ENCODE results near the gene PAK6.

GRCh38 chr15:40249477-40250303 is 10.8 kb downstream of the PAK6 start:
- TF ChIP-seq CTCF (IDR thresholded peaks at IDR 0.05; ENCODE audit: poor library complexity) (no peak), EZH2phosphoT487 (IDR thresholded peaks at IDR 0.05; ENCODE audit: low read depth, severe bottlenecking, unreplicated experiment) (no peak)

All from hepatocyte (in vitro differentiated cells).